H1 (cell line): ENCODE measurements around the gene COL25A1. TPM values are rescaled to one million over a fixed set of nuclear protein-coding genes. Genes with fewer than 3 reads are reported as not detected.

Source experiments
- EP300 ChIP-seq, 2 experiments: IDR thresholded peaks; 1 replicate in 1 of 2; 2 replicates in 1 of 2; pipeline ENCODE4 v1.6.1; 2011 to 2012; ENCODE audit warnings: low read depth in 2 of 2, low read length in 2 of 2, mild to moderate bottlenecking in 2 of 2, borderline replicate concordance in 1 of 2, inconsistent platforms in 1 of 2, moderate library complexity in 1 of 2
- GABPA ChIP-seq: IDR thresholded peaks from 2 replicates; pipeline ENCODE4 v1.6.1; 2011; ENCODE audit warnings: mild to moderate bottlenecking, low read length, moderate library complexity, borderline replicate concordance; ENCODE audit not compliant: insufficient read depth
- HDAC2 ChIP-seq, 2 experiments: fragments of 300-600 bp in 1 of 2; sonication (generic) in 1 of 2; IDR thresholded peaks; 2 replicates each; pipeline ENCODE4 v1.6.1; 2011 to 2012; ENCODE audit warnings: low read depth in 2 of 2, low read length in 2 of 2, mild to moderate bottlenecking in 2 of 2, moderate library complexity in 2 of 2, borderline replicate concordance in 1 of 2, inconsistent platforms in 1 of 2
- KDM4A ChIP-seq: IDR thresholded peaks from one replicate; pipeline ENCODE4 v1.7.1; 2012; ENCODE audit warnings: low read depth, mild to moderate bottlenecking, moderate library complexity, low read length, inconsistent platforms; ENCODE audit not compliant: severe bottlenecking
- polyA plus RNA-seq, 7 experiments: library from polyadenylated mRNA; depleted of rRNA in 3 of 7; stranded (reverse) in 5 of 7; unstranded in 2 of 7; fragments of >200 nt in 5 of 7; fragments of 200-250 nt in 2 of 7; gene quantifications; 1 replicate in 5 of 7; 2 replicates in 1 of 7; 4 replicates in 1 of 7; pipeline versions ENCODE4 v1.2.1 to v1.2.3, GENCODE V29; 2011 to 2013; ENCODE audit warnings: missing spikeins in 2 of 7, mixed read lengths in 2 of 7
- total RNA-seq: library from RNA; stranded (reverse); fragmentation: NEBNext Ultra II Directional; extraction: Animal tissue kit (Norgen Biotek cat#: 25700); gene quantifications from 2 replicates; pipeline ENCODE4 v1.2.1, GENCODE V29; 2021
- TF ChIP-seq, protein P1 (sequence below): fragments of 300-600 bp; sonication (generic); IDR thresholded peaks from 2 replicates; pipeline ENCODE4 v1.7.1; 2012; ENCODE audit warnings: low read length, moderate library complexity, mild to moderate bottlenecking, inconsistent platforms; ENCODE audit not compliant: insufficient replicate concordance
- TF ChIP-seq, protein P2 (sequence below): IDR thresholded peaks from 2 replicates; pipeline ENCODE4 v1.6.1; 2011; ENCODE audit warnings: low read depth, mild to moderate bottlenecking, low read length; ENCODE audit not compliant: insufficient read depth
- TF ChIP-seq, protein P3 (sequence below): IDR thresholded peaks from 2 replicates; pipeline ENCODE4 v1.6.1; 2012; ENCODE audit warnings: low read length, inconsistent platforms

COL25A1 gene
- total and polyA plus RNA-seq, 2 of the 8 experiments (the other 6 are each of a cell fraction or from before 2014, with no cell fraction given), result 1.1 to 8.3 TPM

DNA sequence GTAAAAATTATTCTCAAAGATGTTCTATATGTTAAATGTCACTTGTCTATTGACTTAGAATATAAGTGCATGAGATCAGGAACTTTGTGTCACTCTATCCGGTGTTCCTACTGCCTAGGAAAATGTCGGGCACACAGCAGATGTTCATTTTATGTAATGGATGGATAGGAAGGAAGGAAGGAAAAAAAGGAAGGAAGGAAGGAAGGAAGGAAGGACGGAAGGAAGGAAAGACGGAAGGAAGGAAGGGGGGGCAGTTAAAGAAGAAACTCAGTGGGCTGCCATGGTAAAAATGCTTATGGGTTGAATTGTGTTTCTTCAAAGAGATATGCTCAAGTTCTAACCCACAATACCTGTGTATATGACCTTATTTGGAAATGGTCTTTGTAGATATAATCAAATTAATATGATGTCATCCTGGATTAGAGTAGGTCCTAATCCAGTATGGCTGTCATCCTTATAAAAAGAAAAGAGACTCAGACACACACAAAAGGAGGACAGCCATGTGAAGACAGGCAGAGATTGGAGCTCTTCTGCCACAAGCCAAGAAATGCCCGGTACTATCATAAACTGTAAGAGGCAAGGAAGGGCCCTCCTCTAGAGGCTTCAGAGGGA, 86.3 kb downstream of the COL25A1 start (continued):
- TF ChIP-seq, protein P1, sequence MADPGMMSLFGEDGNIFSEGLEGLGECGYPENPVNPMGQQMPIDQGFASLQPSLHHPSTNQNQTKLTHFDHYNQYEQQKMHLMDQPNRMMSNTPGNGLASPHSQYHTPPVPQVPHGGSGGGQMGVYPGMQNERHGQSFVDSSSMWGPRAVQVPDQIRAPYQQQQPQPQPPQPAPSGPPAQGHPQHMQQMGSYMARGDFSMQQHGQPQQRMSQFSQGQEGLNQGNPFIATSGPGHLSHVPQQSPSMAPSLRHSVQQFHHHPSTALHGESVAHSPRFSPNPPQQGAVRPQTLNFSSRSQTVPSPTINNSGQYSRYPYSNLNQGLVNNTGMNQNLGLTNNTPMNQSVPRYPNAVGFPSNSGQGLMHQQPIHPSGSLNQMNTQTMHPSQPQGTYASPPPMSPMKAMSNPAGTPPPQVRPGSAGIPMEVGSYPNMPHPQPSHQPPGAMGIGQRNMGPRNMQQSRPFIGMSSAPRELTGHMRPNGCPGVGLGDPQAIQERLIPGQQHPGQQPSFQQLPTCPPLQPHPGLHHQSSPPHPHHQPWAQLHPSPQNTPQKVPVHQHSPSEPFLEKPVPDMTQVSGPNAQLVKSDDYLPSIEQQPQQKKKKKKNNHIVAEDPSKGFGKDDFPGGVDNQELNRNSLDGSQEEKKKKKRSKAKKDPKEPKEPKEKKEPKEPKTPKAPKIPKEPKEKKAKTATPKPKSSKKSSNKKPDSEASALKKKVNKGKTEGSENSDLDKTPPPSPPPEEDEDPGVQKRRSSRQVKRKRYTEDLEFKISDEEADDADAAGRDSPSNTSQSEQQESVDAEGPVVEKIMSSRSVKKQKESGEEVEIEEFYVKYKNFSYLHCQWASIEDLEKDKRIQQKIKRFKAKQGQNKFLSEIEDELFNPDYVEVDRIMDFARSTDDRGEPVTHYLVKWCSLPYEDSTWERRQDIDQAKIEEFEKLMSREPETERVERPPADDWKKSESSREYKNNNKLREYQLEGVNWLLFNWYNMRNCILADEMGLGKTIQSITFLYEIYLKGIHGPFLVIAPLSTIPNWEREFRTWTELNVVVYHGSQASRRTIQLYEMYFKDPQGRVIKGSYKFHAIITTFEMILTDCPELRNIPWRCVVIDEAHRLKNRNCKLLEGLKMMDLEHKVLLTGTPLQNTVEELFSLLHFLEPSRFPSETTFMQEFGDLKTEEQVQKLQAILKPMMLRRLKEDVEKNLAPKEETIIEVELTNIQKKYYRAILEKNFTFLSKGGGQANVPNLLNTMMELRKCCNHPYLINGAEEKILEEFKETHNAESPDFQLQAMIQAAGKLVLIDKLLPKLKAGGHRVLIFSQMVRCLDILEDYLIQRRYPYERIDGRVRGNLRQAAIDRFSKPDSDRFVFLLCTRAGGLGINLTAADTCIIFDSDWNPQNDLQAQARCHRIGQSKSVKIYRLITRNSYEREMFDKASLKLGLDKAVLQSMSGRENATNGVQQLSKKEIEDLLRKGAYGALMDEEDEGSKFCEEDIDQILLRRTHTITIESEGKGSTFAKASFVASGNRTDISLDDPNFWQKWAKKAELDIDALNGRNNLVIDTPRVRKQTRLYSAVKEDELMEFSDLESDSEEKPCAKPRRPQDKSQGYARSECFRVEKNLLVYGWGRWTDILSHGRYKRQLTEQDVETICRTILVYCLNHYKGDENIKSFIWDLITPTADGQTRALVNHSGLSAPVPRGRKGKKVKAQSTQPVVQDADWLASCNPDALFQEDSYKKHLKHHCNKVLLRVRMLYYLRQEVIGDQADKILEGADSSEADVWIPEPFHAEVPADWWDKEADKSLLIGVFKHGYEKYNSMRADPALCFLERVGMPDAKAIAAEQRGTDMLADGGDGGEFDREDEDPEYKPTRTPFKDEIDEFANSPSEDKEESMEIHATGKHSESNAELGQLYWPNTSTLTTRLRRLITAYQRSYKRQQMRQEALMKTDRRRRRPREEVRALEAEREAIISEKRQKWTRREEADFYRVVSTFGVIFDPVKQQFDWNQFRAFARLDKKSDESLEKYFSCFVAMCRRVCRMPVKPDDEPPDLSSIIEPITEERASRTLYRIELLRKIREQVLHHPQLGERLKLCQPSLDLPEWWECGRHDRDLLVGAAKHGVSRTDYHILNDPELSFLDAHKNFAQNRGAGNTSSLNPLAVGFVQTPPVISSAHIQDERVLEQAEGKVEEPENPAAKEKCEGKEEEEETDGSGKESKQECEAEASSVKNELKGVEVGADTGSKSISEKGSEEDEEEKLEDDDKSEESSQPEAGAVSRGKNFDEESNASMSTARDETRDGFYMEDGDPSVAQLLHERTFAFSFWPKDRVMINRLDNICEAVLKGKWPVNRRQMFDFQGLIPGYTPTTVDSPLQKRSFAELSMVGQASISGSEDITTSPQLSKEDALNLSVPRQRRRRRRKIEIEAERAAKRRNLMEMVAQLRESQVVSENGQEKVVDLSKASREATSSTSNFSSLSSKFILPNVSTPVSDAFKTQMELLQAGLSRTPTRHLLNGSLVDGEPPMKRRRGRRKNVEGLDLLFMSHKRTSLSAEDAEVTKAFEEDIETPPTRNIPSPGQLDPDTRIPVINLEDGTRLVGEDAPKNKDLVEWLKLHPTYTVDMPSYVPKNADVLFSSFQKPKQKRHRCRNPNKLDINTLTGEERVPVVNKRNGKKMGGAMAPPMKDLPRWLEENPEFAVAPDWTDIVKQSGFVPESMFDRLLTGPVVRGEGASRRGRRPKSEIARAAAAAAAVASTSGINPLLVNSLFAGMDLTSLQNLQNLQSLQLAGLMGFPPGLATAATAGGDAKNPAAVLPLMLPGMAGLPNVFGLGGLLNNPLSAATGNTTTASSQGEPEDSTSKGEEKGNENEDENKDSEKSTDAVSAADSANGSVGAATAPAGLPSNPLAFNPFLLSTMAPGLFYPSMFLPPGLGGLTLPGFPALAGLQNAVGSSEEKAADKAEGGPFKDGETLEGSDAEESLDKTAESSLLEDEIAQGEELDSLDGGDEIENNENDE, result no peak
- TF ChIP-seq, protein P2, sequence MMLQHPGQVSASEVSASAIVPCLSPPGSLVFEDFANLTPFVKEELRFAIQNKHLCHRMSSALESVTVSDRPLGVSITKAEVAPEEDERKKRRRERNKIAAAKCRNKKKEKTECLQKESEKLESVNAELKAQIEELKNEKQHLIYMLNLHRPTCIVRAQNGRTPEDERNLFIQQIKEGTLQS, result no peak
- TF ChIP-seq EP300 (IDR thresholded peaks at IDR 0.05; ENCODE audit: borderline replicate concordance in 1 of 2, low read depth in 2 of 2, low read length in 2 of 2) (no peak), HDAC2 (IDR thresholded peaks at IDR 0.05; ENCODE audit: borderline replicate concordance in 1 of 2, low read depth in 2 of 2, low read length in 2 of 2) (no peak), KDM4A (no peak), GABPA (no peak)
- TF ChIP-seq, protein P3, sequence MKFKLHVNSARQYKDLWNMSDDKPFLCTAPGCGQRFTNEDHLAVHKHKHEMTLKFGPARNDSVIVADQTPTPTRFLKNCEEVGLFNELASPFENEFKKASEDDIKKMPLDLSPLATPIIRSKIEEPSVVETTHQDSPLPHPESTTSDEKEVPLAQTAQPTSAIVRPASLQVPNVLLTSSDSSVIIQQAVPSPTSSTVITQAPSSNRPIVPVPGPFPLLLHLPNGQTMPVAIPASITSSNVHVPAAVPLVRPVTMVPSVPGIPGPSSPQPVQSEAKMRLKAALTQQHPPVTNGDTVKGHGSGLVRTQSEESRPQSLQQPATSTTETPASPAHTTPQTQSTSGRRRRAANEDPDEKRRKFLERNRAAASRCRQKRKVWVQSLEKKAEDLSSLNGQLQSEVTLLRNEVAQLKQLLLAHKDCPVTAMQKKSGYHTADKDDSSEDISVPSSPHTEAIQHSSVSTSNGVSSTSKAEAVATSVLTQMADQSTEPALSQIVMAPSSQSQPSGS, result no peak
